HCT116 (cell line): Measurements from ENCODE around the gene CCL1. TPM values are rescaled to one million over a fixed set of nuclear protein-coding genes. Genes with fewer than 3 reads are reported as not detected.

Source experiments
- ATAC-seq: fragments of 200-7000 bp; cut with Tn5 transposase; 2 replicates; pipeline ENCODE4 v1.9.1; 2020; ENCODE audit warnings: mild to moderate bottlenecking, moderate library complexity
- BruUV-seq: library from RNA; stranded (reverse); fragments of 400-500 nt; replicated peaks from 2 replicates; lab custom pipeline; 2021; lab: Mats Ljungman, UMichigan
- CTCF ChIA-PET: fragments of 300-600 bp; sonication (Branson Sonifier 250); formaldehyde crosslinking; loops from one replicate; lab custom pipeline; 2021; ENCODE audit warnings: antibody characterized with exemption; lab: Charles Lee
- POLR2A ChIA-PET: fragments of 300-600, 350-600 bp; sonication (Branson Sonifier 250); formaldehyde crosslinking; loops from one replicate; lab custom pipeline; 2021; ENCODE audit warnings: antibody characterized with exemption; lab: Charles Lee
- RAD21 ChIA-PET, 2 experiments: fragments of 300-600 bp; sonication (Branson Sonifier 250); formaldehyde crosslinking; loops; one replicate each; lab custom pipeline; 2023; ENCODE audit warnings: low total read pairs in 2 of 2; ENCODE audit not compliant: uncharacterized antibody in 2 of 2, unreplicated experiment in 2 of 2, low non-redundant PET in 1 of 2; lab: Charles Lee
- DNase-seq: peaks from one replicate; pipeline ENCODE4 v3.0.0-alpha.2; 2010; ENCODE audit warnings: low read depth, low spot score
- H2AFZ ChIP-seq: fragments of 200-600 bp; shearing (Covaris generic), sonication (generic); 2 replicates; pipeline ENCODE4 v1.6.1; 2017; ENCODE audit warnings: low read depth, mixed run types, mixed read lengths, antibody characterized with exemption, low read length; ENCODE audit not compliant: poor library complexity, severe bottlenecking
- H3K27ac ChIP-seq: 2 replicates; pipeline ENCODE4 v1.5.1; 2012; ENCODE audit warnings: low read depth, low read length
- H3K27me3 ChIP-seq: fragments of 200-600 bp; sonication (generic); 2 replicates; pipeline ENCODE4 v1.6.1; 2016; ENCODE audit warnings: mixed run types, low read length, mixed read lengths; ENCODE audit not compliant: insufficient read depth
- H3K36me3 ChIP-seq, 2 experiments: fragments of 200-500 bp in 1 of 2; fragments of 200-600 bp in 1 of 2; sonication (Bioruptor generic) in 1 of 2; sonication (generic) in 1 of 2; 2 replicates each; pipeline versions ENCODE4 v1.5.1 to v1.6.1; 2014 to 2016; ENCODE audit warnings: low read length in 2 of 2, inconsistent platforms in 1 of 2, mixed read lengths in 1 of 2, mixed run types in 1 of 2; ENCODE audit not compliant: insufficient read depth in 2 of 2, control insufficient read depth in 1 of 2
- H3K4me1 ChIP-seq, 2 experiments: fragments of 200-600 bp in 1 of 2; sonication (generic) in 1 of 2; 2 replicates each; pipeline versions ENCODE4 v1.5.1 to v1.6.1; 2012 to 2017; ENCODE audit warnings: low read length in 2 of 2, inconsistent platforms in 1 of 2, mild to moderate bottlenecking in 1 of 2, mixed read lengths in 1 of 2, mixed run types in 1 of 2, moderate library complexity in 1 of 2; ENCODE audit not compliant: insufficient read depth in 2 of 2, control insufficient read depth in 1 of 2
- H3K4me2 ChIP-seq: fragments of 200-600 bp; sonication (generic); 2 replicates; pipeline ENCODE4 v1.6.1; 2017; ENCODE audit warnings: mixed run types, low read length, mixed read lengths
- H3K4me3 ChIP-seq, 2 experiments: fragments of 200-600 bp in 1 of 2; sonication (generic) in 1 of 2; replicated peaks in 1 of 2; 2 replicates each; pipeline ENCODE4 v1.5.1; 2011 to 2016; ENCODE audit warnings: low read length in 2 of 2, control low read depth in 1 of 2, low read depth in 1 of 2, mild to moderate bottlenecking in 1 of 2, mixed read lengths in 1 of 2, mixed run types in 1 of 2
- H3K79me2 ChIP-seq: fragments of 200-600 bp; sonication (generic); 2 replicates; pipeline ENCODE4 v1.6.1; 2017; ENCODE audit warnings: mild to moderate bottlenecking, mixed run types, low read length, moderate library complexity, mixed read lengths; ENCODE audit not compliant: insufficient read depth
- H3K9ac ChIP-seq: fragments of 200-600 bp; sonication (generic); 2 replicates; pipeline ENCODE4 v1.6.1; 2016; ENCODE audit warnings: low read length, mixed read lengths
- H3K9me2 ChIP-seq: fragments of 200-600 bp; sonication (generic), shearing (Covaris generic); 2 replicates; pipeline ENCODE4 v1.6.1; 2017; ENCODE audit warnings: mixed run types, mild to moderate bottlenecking, moderate library complexity; ENCODE audit not compliant: insufficient read depth
- H3K9me3 ChIP-seq, 2 experiments: fragments of 200-500 bp in 1 of 2; fragments of 200-600 bp in 1 of 2; sonication (Bioruptor generic) in 1 of 2; sonication (generic) in 1 of 2; 2 replicates each; pipeline ENCODE4 v1.6.1; 2014 to 2017; ENCODE audit warnings: low read length in 2 of 2, mixed read lengths in 2 of 2, inconsistent platforms in 1 of 2, low read depth in 1 of 2, mild to moderate bottlenecking in 1 of 2, mixed run types in 1 of 2, moderate library complexity in 1 of 2; ENCODE audit not compliant: control insufficient read depth in 1 of 2, insufficient read depth in 1 of 2
- H4K20me1 ChIP-seq: fragments of 200-600 bp; sonication (generic), shearing (Covaris generic); 2 replicates; pipeline ENCODE4 v1.6.1; 2017; ENCODE audit warnings: mixed run types, mild to moderate bottlenecking, moderate library complexity; ENCODE audit not compliant: insufficient read depth
- ATF3 ChIP-seq: IDR thresholded peaks from 2 replicates; pipeline ENCODE4 v1.6.1; 2012
- EZH2 ChIP-seq: fragments of 200-600 bp; sonication (generic); IDR thresholded peaks from 2 replicates; pipeline ENCODE4 v1.6.1; 2017; ENCODE audit warnings: antibody characterized with exemption, mixed run types
- EZH2phosphoT487 ChIP-seq: fragments of 200-600 bp; IDR thresholded peaks from 2 replicates; pipeline ENCODE4 v1.6.1; 2018; ENCODE audit warnings: antibody characterized with exemption, borderline replicate concordance
- JUND ChIP-seq: IDR thresholded peaks from 2 replicates; pipeline ENCODE4 v1.6.1; 2012
- MAX ChIP-seq: IDR thresholded peaks from 2 replicates; pipeline ENCODE4 v1.6.1; 2012
- TCF7L2 ChIP-seq: IDR thresholded peaks from 2 replicates; pipeline ENCODE4 v1.7.0; 2011; ENCODE audit warnings: borderline replicate concordance, inconsistent platforms; ENCODE audit not compliant: insufficient read depth, insufficient read length; ENCODE audit errors: extremely low read depth
- ZBTB33 ChIP-seq: IDR thresholded peaks from 2 replicates; pipeline ENCODE4 v1.6.1; 2011; ENCODE audit warnings: mild to moderate bottlenecking, low read length, moderate library complexity; ENCODE audit not compliant: insufficient replicate concordance; ENCODE audit errors: extremely low read depth
- intact Hi-C: fragments of 100-400 bp; cut with micrococcal nuclease; formaldehyde crosslinking; loops from 2 replicates; pipeline ENCODE4 v1.10.0; 2022
- total RNA-seq: library from RNA; stranded (reverse); gene quantifications from one replicate; pipeline ENCODE4 v1.2.1, GENCODE V29; 2021; ENCODE audit not compliant: unreplicated experiment

The CCL1 gene
- total RNA-seq, 1 experiment from 2014 or later = not detected

- H4K20me1 ChIP-seq = no peaks in the 10 kb centered on the region
- TF ChIP-seq ATF3 = no peak
- no peak for TF ChIP-seq JUND
- TF ChIP-seq EZH2phosphoT487 = no peak
- no peak for TF ChIP-seq EZH2
- H3K79me2 ChIP-seq = no peaks in the 10 kb centered on the region
- H3K4me1 ChIP-seq = no peaks in the 10 kb centered on the region
- intact Hi-C loops = loop anchor here (10.0 kb wide), 1 partner anchor 59 kb away; no protein-coding TSS in a partner anchor
- no peak overlapping the region for H3K4me3 ChIP-seq
- no peak overlapping the region for H3K4me2 ChIP-seq
- no peak for DNase-seq
- no peaks in the 10 kb centered on the region for H3K36me3 ChIP-seq
- H3K27ac ChIP-seq = no peak overlapping the region
- no peaks in the 10 kb centered on the region for H3K9me3 ChIP-seq
- no TSS peak for BruUV-seq
- no peak overlapping the region for H3K9ac ChIP-seq
- ChIA-PET POLR2A (no interaction called here), CTCF (interaction anchor here (1.2 kb wide), 1 partner anchor 23 kb away, joined by 3 read pairs; no protein-coding TSS in a partner anchor), RAD21 (no interaction called here)
- ATAC-seq = no peak
- H3K27me3 ChIP-seq = peaks cover 57% of the 10 kb centered on the region
- H3K9me2 ChIP-seq = no peaks in the 10 kb centered on the region
- no peak overlapping the region for H2AFZ ChIP-seq
These were observed 21.2 kb upstream of the CCL1 start for GRCh38 chr17:34384271-34384670.

GRCh38 chr17:34383216-34383615 lies 20.2 kb upstream of the CCL1 start:
- Histone ChIP-seq H3K4me1 (no peaks in the 10 kb centered on the region), H3K36me3 (no peaks in the 10 kb centered on the region), H3K9ac (no peak overlapping the region), H3K9me3 (no peaks in the 10 kb centered on the region), H3K27ac (no peak overlapping the region), H3K4me2 (no peak overlapping the region), H4K20me1 (no peaks in the 10 kb centered on the region), H3K27me3 (peaks cover 55% of the 10 kb centered on the region), H3K4me3 (no peak overlapping the region), H3K9me2 (no peaks in the 10 kb centered on the region), H2AFZ (no peak overlapping the region), H3K79me2 (no peaks in the 10 kb centered on the region)
- ATAC-seq (no peak), DNase-seq (no peak)
- ChIA-PET POLR2A (no interaction called here), RAD21 (no interaction called here), CTCF (no interaction called here)
- no TSS peak for BruUV-seq
- intact Hi-C loops = loop anchor here (10.0 kb wide), 1 partner anchor 58 kb away; no protein-coding TSS in a partner anchor
- TF ChIP-seq MAX (no peak), TCF7L2 (no peak), ZBTB33 (no peak), ATF3 (no peak)
